HG02678 (cell line): Measurements from ENCODE around the gene HMGN4.
"Not testable (repeated sequence)": the region's sequence is repeated elsewhere in the genome, so short reads cannot be mapped to it uniquely, and the experiment has no call there.

ENCODE experiments used
- ATAC-seq: cut with Tn5 transposase; IDR thresholded peaks from one replicate; pipeline ENCODE4 v1.9.1; 2021; ENCODE audit warnings: mild to moderate bottlenecking, moderate library complexity; ENCODE audit not compliant: unreplicated experiment

Gene HMGN4

GRCh38 chr6:26521600-26522391, 16.4 kb upstream of the HMGN4 start:
- ATAC-seq: peak; percentile 80

- ATAC-seq: not testable (repeated sequence)
Measured at GRCh38 chr6:26522486-26523228, 15.5 kb upstream of the HMGN4 start.

- not testable (repeated sequence) for ATAC-seq
Measured at GRCh38 chr6:26524314-26524713, 13.9 kb upstream of the HMGN4 start.

GRCh38 chr6:26524722-26525370, 13.3 kb upstream of the HMGN4 start:
- no peak for ATAC-seq

GRCh38 chr6:26525838-26526237, 12.3 kb upstream of the HMGN4 start:
- ATAC-seq: no peak

- no peak for ATAC-seq
Measured at GRCh38 chr6:26526928-26527327, 11.2 kb upstream of the HMGN4 start.

- ATAC-seq: no peak
Measured at GRCh38 chr6:26530203-26530602, 8.0 kb upstream of the HMGN4 start.

GRCh38 chr6:26531897-26532296, 6.3 kb upstream of the HMGN4 start:
- no peak for ATAC-seq

GRCh38 chr6:26532699-26533531, 5.3 kb upstream of the HMGN4 start:
- ATAC-seq: peak; percentile 34

GRCh38 chr6:26533532-26533931, 4.6 kb upstream of the HMGN4 start:
- no peak for ATAC-seq

GRCh38 chr6:26534681-26535465, 3.3 kb upstream of the HMGN4 start:
- ATAC-seq: no peak

- ATAC-seq: no peak
Measured at GRCh38 chr6:26536571-26537159, 1.5 kb upstream of the HMGN4 start.

- peak; percentile 35 for ATAC-seq
Measured at GRCh38 chr6:26537160-26537845, 863 bp upstream of the HMGN4 start.

- ATAC-seq: no peak
Measured at GRCh38 chr6:26538572-26538902, 371 bp downstream of the HMGN4 start.

GRCh38 chr6:26539071-26539615, 977 bp downstream of the HMGN4 start:
- no peak for ATAC-seq

GRCh38 chr6:26541579-26541978, 3.4 kb downstream of the HMGN4 start:
- ATAC-seq: no peak

- ATAC-seq: no peak
Measured at GRCh38 chr6:26543953-26544352, 5.8 kb downstream of the HMGN4 start.

GRCh38 chr6:26544473-26544872, 6.3 kb downstream of the HMGN4 start:
- no peak for ATAC-seq

- no peak for ATAC-seq
Measured at GRCh38 chr6:26545627-26546026, 7.5 kb downstream of the HMGN4 start.
